Mesodermal cell (in vitro differentiated cells): ENCODE results near the gene CLDN18.

ENCODE experiments used
- H3K27ac ChIP-seq: 2 replicates; pipeline ENCODE4 v1.7.0; 2013; ENCODE audit warnings: mild to moderate bottlenecking, low read depth, low read length, moderate library complexity; ENCODE audit not compliant: severe bottlenecking
- H3K36me3 ChIP-seq: 2 replicates; pipeline ENCODE4 v1.7.1; 2013; ENCODE audit warnings: mild to moderate bottlenecking, low read length, moderate library complexity; ENCODE audit not compliant: control insufficient read depth, insufficient read depth
- H3K4me1 ChIP-seq: one replicate; pipeline ENCODE4 v1.7.1; 2013; ENCODE audit warnings: mild to moderate bottlenecking, low read length; ENCODE audit not compliant: insufficient read depth, control insufficient read depth, poor library complexity, severe bottlenecking
- H3K4me3 ChIP-seq: 2 replicates; pipeline ENCODE4 v1.7.0; 2013; ENCODE audit warnings: low read length, control low read depth, mild to moderate bottlenecking; ENCODE audit not compliant: insufficient read depth, poor library complexity, severe bottlenecking; ENCODE audit errors: extremely low read depth
- H3K9me3 ChIP-seq: 2 replicates; pipeline ENCODE4 v1.7.1; 2013; ENCODE audit warnings: mild to moderate bottlenecking, low read length, moderate library complexity; ENCODE audit not compliant: control insufficient read depth
- WGBS, 2 experiments: methylation state at CpG; one replicate each; pipeline ENCODE4 v1.1.5; 2013; ENCODE audit warnings: missing lambda C conversion rate in 2 of 2; ENCODE audit not compliant: insufficient coverage in 2 of 2; 5-methylcytosine and 5-hydroxymethylcytosine counted together

Gene CLDN18

DNA sequence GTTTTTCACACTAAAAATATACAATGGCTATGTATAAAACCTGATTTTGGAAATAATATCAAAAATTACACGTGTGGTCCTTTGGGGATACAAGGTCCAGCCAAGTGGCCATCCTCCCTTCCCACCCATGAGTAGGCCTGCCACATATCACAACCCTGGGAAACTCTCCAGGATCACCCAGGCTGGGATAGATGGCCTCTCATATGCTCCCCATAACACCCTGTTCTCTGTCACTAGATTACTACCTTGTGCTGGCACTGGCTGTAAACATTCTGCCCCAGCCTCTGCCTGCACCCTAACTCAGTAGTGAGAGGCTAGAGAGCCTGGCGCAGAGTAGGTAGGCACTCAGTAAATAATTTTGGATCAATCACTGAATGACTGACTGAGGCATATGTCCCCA is 52.1 kb downstream of the CLDN18 start:
- Histone ChIP-seq H3K4me1 (peaks cover 5% of the 10 kb centered on the region), H3K27ac (no peak overlapping the region), H3K36me3 (peaks cover 56% of the 10 kb centered on the region), H3K4me3 (no peak overlapping the region), H3K9me3 (no peaks in the 10 kb centered on the region)
- 100% methylated on average over 2 of the region's 2 CpGs for whole genome bisulfite sequencing, 2 experiments

DNA sequence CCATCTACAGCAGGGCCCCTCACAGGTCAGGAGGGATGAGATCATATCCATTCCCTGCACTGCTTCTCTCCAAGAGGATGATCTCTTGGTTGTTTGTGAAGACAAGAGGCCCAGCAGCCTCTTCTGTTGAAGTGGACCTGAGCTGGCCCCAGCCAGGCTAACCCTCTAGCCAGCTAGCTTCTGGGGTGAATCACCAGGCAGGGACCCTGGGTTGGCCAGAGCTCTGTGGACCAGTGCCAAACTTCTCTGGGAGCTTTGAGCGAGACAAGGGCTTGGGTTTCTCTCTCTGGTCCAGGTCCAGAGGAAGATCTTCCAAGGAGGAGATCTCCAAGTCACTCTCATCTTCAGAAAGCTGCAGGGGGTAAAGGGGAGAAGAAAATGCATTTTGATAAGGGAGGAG is 52.7 kb downstream of the CLDN18 start:
- Histone ChIP-seq H3K4me1 (peaks cover 5% of the 10 kb centered on the region), H3K36me3 (peaks cover 62% of the 10 kb centered on the region), H3K4me3 (no peak overlapping the region), H3K27ac (no peak overlapping the region), H3K9me3 (no peaks in the 10 kb centered on the region)
- 80 to 100% methylated on average over 1 of the region's 1 CpG for WGBS, 2 experiments

DNA sequence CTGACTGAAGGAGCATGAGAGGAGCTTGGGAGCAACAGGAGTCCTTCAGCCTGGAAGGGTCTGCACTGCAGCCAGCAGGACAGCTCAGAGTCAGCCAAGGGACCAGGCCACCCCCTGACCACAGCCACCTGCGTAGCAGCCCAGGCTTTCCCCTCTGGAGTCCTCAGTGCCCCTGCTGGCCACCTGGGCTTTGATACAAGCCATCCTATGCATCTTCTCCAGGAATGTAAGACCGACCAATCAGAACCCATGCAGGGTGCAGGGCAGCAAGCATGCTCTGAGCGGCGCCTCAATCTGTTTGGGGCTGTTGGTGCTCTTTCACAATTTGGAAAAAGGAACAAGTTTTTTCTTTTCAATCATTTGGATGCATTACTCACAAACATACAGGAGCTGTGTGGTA is 53.5 kb downstream of the CLDN18 start:
- no peaks in the 10 kb centered on the region for H3K9me3 ChIP-seq
- H3K4me3 ChIP-seq, result no peak overlapping the region
- peaks cover 70% of the 10 kb centered on the region for H3K36me3 ChIP-seq
- WGBS, 2 experiments, result 91 to 100% methylated on average over 1 of the region's 4 CpGs
- peaks cover 5% of the 10 kb centered on the region for H3K4me1 ChIP-seq
- H3K27ac ChIP-seq, result no peak overlapping the region

DNA sequence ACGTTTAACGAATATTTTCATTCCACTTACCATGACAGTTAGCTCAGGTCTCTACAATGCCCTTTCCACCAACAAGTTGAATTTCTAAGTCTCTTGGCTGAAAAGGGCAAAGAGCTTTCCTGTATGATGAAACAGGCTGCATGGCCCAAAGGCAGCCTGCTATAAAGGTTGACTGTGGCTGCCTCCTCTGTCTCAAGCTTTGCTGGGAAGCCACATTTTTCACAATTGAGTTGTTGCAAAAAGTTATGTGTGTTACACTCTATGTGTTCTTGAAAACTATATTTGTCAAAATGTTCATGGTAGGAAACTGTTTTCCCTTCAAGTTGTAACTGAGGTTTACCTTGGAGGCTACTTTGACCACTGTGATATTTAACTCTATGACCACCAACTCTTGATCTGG is 56.0 kb downstream of the CLDN18 start:
- Histone ChIP-seq H3K27ac (no peak overlapping the region), H3K9me3 (no peaks in the 10 kb centered on the region), H3K4me3 (no peak overlapping the region), H3K36me3 (peaks cover 76% of the 10 kb centered on the region), H3K4me1 (peaks cover 4% of the 10 kb centered on the region)
- WGBS, 2 experiments, result 100% methylated on average over 2 of the region's 2 CpGs; no CpG with 5 or more reads in 1 of the 2 experiments

DNA sequence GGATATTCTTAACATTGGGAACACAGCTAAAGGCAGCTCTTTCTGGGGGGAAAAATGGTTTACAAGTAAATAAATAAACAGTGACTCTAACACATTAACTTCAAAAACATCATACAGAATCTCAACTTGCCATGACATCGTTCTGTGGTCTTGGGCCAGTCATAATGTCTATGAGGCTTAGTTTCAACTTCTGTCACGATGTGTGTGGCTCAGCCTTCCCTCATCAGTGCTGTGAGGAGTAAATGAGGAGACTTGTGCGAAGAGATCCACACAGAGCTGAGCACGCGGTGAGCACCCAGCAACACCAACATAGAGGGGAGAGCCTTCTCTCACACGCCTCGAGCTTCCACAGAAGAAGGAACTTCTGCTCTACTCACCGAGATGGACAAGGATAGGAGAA is 56.4 kb downstream of the CLDN18 start:
- H3K4me3 ChIP-seq, result no peak overlapping the region
- 92% methylated on average over 3 to 6 of the region's 8 CpGs for WGBS, 2 experiments
- peaks cover under 1% of the 10 kb centered on the region for H3K4me1 ChIP-seq
- peaks cover 81% of the 10 kb centered on the region for H3K36me3 ChIP-seq
- no peak overlapping the region for H3K27ac ChIP-seq
- H3K9me3 ChIP-seq, result no peaks in the 10 kb centered on the region

DNA sequence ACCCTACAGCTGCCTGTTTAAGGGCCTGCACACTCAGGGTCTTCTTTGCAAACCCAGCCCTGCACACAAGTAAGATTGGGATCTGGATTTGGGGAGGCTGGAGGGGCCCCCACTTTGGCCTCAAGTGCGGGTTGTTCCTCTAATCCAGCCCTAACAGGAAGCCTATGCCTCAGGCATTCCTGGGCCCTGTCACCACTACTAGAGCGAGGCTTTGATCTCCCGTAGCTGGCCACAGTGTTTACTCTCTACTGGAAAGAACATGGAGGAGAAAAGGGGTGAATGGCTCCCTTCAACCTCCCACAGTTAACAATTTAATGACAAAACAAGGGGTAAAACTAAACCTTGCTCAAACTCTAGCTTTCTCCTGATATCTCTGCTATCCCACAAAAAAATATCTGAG is 57.0 kb downstream of the CLDN18 start:
- 100% methylated on average over 1 of the region's 3 CpGs for WGBS, 2 experiments
- H3K27ac ChIP-seq, result no peak overlapping the region
- H3K4me3 ChIP-seq, result no peak overlapping the region
- H3K4me1 ChIP-seq, result no peaks in the 10 kb centered on the region
- no peaks in the 10 kb centered on the region for H3K9me3 ChIP-seq
- H3K36me3 ChIP-seq, result peaks cover 86% of the 10 kb centered on the region

DNA sequence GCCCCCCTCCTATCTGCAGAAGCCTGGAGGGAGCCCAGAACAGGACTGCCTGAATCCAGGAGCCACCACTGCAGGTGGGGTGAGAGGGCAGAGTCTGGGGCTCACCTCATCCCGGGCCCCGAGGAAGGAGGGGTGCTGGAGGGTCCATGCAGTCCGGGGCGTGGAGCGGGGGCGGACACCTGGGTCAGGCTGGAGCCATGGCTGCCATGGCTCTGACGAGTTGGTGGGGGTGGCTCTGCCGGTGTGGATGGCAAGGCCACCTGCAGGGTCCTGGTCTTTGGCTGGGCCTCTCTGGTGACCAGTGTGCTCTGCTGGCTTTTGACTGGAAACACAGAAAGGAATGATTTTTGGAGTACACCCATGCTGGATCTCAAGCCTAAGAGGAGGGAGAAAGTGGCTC is 58.1 kb downstream of the CLDN18 start:
- peaks cover 82% of the 10 kb centered on the region for H3K36me3 ChIP-seq
- H3K4me1 ChIP-seq, result no peaks in the 10 kb centered on the region
- no peaks in the 10 kb centered on the region for H3K9me3 ChIP-seq
- WGBS, 2 experiments, result 76 to 79% methylated on average over 8 of the region's 8 CpGs
- no peak overlapping the region for H3K4me3 ChIP-seq
- no peak overlapping the region for H3K27ac ChIP-seq

DNA sequence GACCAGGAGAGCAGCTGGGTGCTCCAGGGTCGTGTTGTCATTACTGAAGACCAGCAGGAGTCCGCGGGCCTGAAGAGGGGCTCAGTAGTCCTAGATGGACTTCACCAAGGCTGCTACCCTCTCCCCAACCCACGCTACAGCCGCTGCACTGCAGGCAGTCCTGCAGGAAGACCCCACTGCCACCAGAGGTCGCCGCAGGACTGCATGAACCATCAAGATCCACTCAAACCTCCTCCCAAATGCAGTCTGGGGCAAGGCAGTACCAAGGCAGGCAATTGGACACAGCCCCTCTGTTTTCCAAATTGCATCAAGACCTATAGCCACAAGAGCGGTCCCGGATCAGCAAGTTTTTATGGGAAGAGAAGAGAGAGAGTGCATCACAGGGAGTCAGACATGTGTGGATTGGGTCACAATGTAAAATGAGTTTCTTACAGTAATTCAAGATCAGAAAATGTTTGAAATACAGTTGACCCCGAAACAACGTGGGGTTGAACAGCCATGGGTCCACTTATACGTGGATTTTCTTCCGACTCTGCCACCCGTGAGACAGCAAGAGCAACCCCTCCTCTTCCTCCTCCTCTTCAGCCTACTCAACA is 58.7 kb downstream of the CLDN18 start:
- no peaks in the 10 kb centered on the region for H3K4me1 ChIP-seq
- peaks cover 81% of the 10 kb centered on the region for H3K36me3 ChIP-seq
- no peak overlapping the region for H3K27ac ChIP-seq
- H3K9me3 ChIP-seq, result no peaks in the 10 kb centered on the region
- 46 to 50% methylated on average over 12 of the region's 14 CpGs for WGBS, 2 experiments
- H3K4me3 ChIP-seq, result no peak overlapping the region

DNA sequence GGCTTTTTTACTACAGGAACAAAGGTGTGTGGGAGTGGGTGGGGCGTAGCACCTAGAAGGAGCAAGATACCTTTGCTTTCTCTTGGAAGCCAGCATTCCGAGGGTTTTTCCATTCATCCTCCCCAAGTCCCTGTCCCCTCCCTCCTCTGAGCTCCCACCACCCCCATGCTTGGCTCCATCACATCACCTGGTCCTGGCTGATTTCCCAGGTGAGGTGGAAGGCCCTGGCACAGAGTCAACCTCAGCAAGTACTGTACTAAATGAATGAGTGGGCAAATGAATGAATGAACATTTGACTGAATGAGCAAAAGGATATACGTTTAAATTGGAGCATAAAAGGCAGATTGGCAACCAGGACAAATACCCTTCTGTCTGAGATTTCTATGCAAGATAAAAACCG is 60.0 kb downstream of the CLDN18 start:
- H3K27ac ChIP-seq, result no peak overlapping the region
- WGBS, 2 experiments, result 100% methylated on average over 1 to 2 of the region's 4 CpGs
- no peaks in the 10 kb centered on the region for H3K9me3 ChIP-seq
- H3K36me3 ChIP-seq, result peaks cover 72% of the 10 kb centered on the region
- no peak overlapping the region for H3K4me3 ChIP-seq
- no peaks in the 10 kb centered on the region for H3K4me1 ChIP-seq

DNA sequence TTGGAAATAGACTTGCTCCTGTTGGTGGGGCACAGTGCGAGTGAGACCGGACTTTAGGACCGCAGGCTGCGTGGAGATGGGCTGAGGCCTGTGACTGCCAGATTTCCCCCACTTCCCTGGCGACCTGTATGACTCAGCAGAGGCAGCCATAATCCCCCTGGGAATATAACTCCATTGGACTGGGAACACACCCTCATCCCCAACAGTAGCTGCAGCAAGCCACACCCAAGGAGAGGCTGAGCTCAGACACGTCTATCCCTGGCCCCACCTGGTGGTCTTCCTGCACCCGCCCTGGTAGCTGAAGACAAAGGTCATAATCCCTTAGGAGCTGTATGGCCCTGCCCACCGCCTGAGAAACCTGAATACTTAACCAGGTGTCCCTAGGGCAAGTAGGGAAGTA is 62.8 kb downstream of the CLDN18 start:
- H3K4me3 ChIP-seq, result no peak overlapping the region
- H3K36me3 ChIP-seq, result peaks cover 69% of the 10 kb centered on the region
- H3K27ac ChIP-seq, result no peak overlapping the region
- 88 to 92% methylated on average over 7 to 8 of the region's 8 CpGs for WGBS, 2 experiments
- H3K9me3 ChIP-seq, result no peaks in the 10 kb centered on the region
- no peaks in the 10 kb centered on the region for H3K4me1 ChIP-seq

DNA sequence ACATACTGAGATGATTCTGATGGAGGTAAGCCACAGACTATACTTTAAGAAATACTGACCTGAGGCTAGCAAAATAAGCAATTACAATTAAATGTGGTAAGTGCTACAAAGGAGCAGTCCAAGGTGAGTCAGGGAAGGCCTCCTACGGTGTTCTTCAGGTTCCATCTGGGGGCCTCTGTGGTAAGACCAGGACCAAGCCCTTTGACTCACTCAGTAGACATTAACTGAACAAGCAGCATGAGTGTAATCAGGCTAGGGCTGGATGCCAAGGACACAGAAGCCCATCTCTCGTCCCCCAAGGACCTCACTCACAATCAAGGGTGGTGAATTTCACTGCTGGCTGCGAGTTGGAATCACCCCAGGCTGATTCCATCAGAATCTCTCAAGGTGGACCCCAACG is 68.1 kb downstream of the CLDN18 start:
- Histone ChIP-seq H3K27ac (no peak overlapping the region), H3K4me3 (no peak overlapping the region), H3K9me3 (no peaks in the 10 kb centered on the region), H3K36me3 (peaks cover 66% of the 10 kb centered on the region), H3K4me1 (peaks cover 38% of the 10 kb centered on the region)
- WGBS, 2 experiments, result 100% methylated on average over 1 to 2 of the region's 4 CpGs
